CD4-positive, alpha-beta T cell treated with Interleukin-17A for 4 hours (primary cell): ENCODE measurements around the gene CACNA1C.
"Not testable (repeated sequence)": the region's sequence is repeated elsewhere in the genome, so short reads cannot be mapped to it uniquely, and the experiment has no call there.

Experiments used
- DNase-seq: peaks from one replicate; pipeline ENCODE4 v3.0.0-alpha.2; 2020; ENCODE audit warnings: mixed read lengths

Gene CACNA1C

GRCh38 chr12:2236506-2237294 lies 183.9 kb downstream of the CACNA1C start:
- no peak for DNase-seq

GRCh38 chr12:2238111-2238510 lies 185.3 kb downstream of the CACNA1C start:
- DNase-seq: no peak

GRCh38 chr12:2239381-2239871 lies 186.6 kb downstream of the CACNA1C start:
- DNase-seq: no peak

- DNase-seq: no peak
These were observed 187.6 kb downstream of the CACNA1C start for GRCh38 chr12:2240390-2240789.

- DNase-seq: no peak
These were observed 188.2 kb downstream of the CACNA1C start for GRCh38 chr12:2240984-2241383.

DNA sequence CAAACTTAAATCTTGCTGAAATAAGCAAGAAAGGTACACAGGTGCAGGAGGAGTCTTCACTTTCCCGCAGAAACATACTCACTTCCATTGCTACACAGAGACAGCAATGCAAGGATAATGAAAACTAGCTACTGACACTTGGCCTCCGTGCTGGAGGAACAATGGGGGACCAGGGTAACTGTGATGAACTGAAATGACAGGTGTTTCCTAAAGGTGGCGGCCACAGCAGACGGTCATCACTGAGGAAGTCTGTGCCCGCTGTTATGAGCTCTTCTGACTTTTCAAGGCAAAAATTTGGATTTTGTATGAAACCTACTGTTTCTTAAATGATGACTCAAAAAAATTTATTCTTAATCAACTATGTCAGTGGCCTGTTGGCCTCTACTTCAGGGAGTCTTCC lies 189.4 kb downstream of the CACNA1C start:
- DNase-seq: no peak

DNA sequence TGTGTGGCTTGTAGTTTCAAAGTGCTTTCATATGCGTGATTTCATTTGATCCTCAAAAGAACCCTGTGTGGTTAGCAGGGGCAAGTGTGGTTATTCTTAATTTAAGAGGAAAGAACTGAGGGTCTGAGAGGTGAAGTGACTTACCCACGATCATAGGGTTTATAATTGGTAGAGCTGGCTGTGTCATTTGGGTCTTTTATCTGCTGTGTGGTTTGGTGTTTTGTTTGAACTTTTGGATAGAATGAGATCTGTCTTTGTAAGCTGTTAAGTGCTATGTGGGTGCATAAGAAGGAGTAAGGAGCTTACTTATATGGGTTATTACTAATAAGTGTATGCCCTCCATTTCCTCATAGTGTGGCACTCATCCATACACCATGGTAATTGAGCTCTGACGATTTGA lies 190.0 kb downstream of the CACNA1C start:
- no peak for DNase-seq

- no peak for DNase-seq
These were observed 190.5 kb downstream of the CACNA1C start for GRCh38 chr12:2243275-2243674.

DNA sequence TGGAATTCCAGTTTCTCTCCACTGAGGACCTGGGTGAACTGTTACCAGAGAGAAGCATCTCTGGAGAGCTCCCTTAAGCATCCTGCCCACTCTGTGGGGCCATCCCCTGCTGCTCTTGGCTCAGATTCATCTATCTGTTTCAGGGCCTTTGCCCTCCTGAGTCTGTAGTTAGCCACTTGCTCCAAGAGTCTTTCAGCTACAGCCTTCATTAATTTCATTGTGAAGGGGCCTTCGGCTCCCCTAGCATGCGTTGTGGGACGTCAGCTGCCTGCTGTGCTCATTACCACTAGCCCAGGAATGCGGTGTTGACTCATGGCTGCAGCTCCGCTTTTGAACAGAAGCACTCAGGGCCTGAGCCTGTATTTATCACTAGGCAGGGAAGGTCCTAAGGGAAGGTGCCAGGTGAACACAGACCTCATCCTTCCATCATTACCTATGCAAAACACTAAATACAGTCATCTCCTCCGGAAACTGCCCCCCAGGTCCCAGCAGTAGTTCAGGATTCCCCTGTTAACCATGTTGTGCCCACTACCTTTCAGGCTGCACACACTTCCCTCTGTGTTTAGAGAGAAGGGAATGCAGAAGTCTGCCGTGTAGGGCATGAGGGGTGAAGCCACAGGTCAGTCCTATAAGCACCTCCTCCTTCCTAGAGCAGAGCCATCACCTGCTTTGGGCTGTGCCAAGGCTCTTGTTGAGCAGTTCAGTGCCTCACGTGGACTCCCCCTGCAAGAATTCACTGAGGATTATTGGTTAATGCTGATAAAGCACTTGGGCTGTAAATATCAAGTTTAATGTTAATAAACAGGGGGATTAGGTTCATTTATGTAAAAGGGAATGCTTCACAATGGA lies 191.4 kb downstream of the CACNA1C start:
- DNase-seq: no peak

GRCh38 chr12:2246358-2246757 lies 193.6 kb downstream of the CACNA1C start:
- no peak for DNase-seq

DNA sequence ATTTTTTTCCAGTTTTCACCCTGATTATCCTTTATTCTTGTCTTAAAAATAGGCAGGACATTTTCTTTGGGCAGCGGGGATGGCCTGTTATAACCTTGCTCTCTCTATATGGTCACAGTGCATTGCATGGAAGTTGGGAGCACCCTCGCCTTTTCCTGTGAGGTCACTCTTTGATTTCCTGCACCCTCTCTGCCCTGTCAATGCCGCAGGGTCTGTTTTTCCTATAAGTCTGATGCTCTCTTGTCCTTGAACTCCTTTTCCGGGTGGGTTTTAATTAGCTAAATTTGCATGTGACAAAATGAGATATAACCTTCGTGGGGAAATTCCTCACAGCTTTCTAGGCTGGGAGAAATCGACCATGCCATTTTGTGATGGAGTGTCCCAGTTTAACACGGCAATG lies 194.3 kb downstream of the CACNA1C start:
- no peak for DNase-seq

DNA sequence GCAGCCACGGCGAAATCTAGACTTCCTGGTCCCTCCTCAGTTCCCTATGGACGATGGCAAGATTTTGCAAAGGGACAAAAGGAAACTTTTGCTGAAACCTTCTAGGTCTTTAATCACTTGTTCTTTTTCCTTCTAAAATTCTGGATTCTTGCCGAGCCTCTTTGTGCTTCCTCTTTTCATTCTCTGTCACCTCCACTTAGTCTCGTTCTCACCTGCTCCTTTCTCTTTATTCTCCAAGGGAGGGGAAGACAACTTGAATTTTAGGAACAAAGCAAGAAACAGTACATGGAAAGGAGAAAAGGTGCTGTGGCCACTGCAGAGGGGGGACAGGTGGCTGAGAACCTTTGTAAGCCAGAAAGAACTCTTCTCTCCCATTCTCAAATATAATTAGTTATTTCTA lies 194.8 kb downstream of the CACNA1C start:
- no peak for DNase-seq

- no peak for DNase-seq
These were observed 195.5 kb downstream of the CACNA1C start for GRCh38 chr12:2248087-2248900.

- DNase-seq: no peak
These were observed 196.2 kb downstream of the CACNA1C start for GRCh38 chr12:2248901-2249381.

GRCh38 chr12:2250797-2251196 lies 198.0 kb downstream of the CACNA1C start:
- no peak for DNase-seq

DNA sequence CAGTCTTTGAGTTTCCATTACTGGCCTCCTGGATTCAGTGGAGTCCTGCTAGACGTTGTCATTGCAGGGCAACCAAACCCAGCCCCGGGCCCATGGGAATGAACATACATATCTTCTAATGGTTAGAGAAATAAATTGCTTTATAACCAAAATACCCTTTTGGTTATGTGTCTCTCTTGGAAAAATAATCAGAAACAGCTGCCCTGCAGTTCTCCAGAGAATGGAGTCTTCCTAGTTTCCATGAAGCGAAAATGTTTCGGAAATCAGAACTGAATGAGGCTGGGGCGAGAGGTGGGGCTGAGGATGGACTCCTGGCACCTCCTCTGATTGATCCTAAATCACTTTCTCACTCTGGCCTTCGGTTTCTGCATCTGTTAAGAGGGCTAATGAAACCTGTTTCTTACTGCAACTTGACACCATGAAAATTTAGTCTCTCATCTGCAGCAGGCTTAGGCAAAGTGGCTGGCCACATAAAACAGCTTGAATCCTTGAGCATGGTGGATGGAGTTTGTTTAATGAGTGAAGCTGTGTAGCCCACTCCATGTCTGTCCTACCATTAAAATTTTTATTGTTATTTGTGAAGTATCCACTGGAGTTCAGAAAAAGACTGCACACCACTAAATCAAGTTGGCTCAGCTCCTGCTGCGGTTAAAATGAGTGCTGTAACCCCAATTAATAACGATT lies 198.9 kb downstream of the CACNA1C start:
- DNase-seq: no peak

GRCh38 chr12:2255311-2255710 lies 202.5 kb downstream of the CACNA1C start:
- no peak for DNase-seq

- DNase-seq: not testable (repeated sequence)
These were observed 202.9 kb downstream of the CACNA1C start for GRCh38 chr12:2255731-2256130.

DNA sequence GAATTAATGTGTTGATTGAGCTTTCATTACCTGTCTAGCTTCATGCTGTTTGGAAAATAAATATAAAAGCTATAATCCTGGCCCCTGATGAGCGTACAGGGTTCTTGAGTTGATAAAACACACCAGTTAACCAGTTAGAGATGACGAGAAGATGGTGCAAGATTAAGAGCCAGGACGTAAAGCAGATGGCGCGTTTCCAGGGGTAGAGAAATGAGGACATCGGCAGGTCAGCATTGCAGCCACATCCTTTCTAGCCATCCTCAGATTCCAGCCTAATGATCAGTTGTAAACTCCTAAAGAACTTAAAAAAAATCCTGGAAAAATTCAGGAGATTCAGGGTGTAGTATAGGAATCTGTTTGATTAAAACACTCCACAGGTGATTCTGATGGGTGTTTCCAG lies 203.7 kb downstream of the CACNA1C start:
- no peak for DNase-seq

DNA sequence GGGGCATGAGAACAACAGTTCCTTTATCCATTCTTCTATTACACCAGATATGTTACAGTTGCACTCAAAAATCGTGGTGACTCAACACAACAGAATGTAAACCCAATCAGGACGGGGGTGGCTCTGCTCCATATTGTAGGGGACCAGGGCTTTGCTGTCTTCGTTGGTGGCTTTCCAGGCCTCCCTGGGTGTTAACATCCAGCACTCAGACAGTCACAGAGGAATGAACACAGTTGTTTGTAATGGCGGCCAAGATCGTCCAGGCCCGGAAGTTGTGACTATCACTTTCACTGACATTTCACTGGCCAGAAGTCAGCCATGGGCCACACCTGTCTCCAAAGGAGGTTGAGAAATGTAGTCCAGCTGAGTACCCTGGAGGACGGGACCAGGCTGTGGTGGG lies 204.1 kb downstream of the CACNA1C start:
- no peak for DNase-seq

DNA sequence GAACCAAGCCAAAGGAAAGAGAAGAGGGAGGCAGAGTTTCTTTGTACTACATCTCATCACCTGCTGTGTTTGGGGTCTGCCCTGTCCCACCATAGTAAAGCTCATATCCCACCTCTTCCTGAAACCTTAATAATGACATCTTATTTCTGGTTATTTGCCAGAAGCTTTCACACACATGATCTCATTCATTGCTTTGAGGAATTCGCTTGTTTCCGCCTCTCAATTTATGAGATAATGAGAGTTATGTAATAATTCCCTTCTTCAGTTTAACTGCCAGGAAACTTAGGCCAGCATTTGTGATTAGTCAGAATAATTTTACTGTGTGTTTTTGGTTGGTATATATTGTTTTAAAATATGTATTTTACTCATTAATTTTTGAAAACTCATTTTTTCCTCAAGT lies 205.2 kb downstream of the CACNA1C start:
- no peak for DNase-seq

GRCh38 chr12:2259369-2259768 lies 206.6 kb downstream of the CACNA1C start:
- DNase-seq: no peak
